ENCODE data around the gene PDE4D. TPM values are rescaled to one million over a fixed set of nuclear protein-coding genes. Genes with fewer than 3 reads are reported as not detected.

The PDE4D gene
- total and polyA plus RNA-seq, 10 of the 15 experiments (the other 5 are each of a cell fraction or from before 2014, with no cell fraction given), result 0.87 to 4.1 (median 2.2) TPM

GRCh38 chr5:59021837-59022514 is 871.5 kb downstream of the PDE4D start:
- Histone ChIP-seq H3K27me3 (replicated peaks in 1 of 2; ENCODE audit: control insufficient read depth in 2 of 2, insufficient read depth in 2 of 2, low read length in 1 of 2) (no peaks in the 10 kb centered on the region; a peak in 1 of 4 replicates), H3K79me2 (ENCODE audit: control insufficient read depth, insufficient read depth, low read length) (no peaks in the 10 kb centered on the region), H3K9ac (ENCODE audit: control insufficient read depth, insufficient read depth, low read length) (no peak overlapping the region), H3K4me2 (ENCODE audit: control insufficient read depth, insufficient read depth) (no peak overlapping the region), H3K9me3 (replicated peaks; ENCODE audit: control insufficient read depth, insufficient read depth, low read length) (no peaks in the 10 kb centered on the region), H3K4me1 (ENCODE audit: control insufficient read depth, insufficient read depth, low read length) (no peaks in the 10 kb centered on the region), H4K20me1 (ENCODE audit: control insufficient read depth, insufficient read depth) (no peaks in the 10 kb centered on the region), H3K27ac (ENCODE audit: control insufficient read depth, insufficient read depth) (no peak overlapping the region), H3K4me3 (no peak overlapping the region), H3K36me3 (ENCODE audit: control insufficient read depth in 2 of 2, insufficient read depth in 2 of 2, low read length in 1 of 2) (no peaks in the 10 kb centered on the region), H2AFZ (ENCODE audit: control insufficient read depth, low read depth, low read length) (no peak overlapping the region)
- in situ Hi-C loops (cut with MboI), result no loop called here
- ChIA-PET CTCF (interaction anchor here (1.3 kb wide), 1 partner anchor 135 kb away, joined by 5 read pairs; no protein-coding TSS in a partner anchor), POLR2A (no interaction called here), SMC1A (ENCODE audit: uncharacterized antibody, unreplicated experiment) (no interaction called here), RAD21 (ENCODE audit: unreplicated experiment) (no interaction called here)
- WGBS (ENCODE audit: insufficient coverage, insufficient replicate concordance, low lambda C conversion rate, missing lambda C conversion rate), result 56% methylated on average over 7 of the region's 7 CpGs
- ATAC-seq (no peak), DNase-seq (ENCODE audit: low read depth, low spot score) (no peak), FAIRE-seq (no peak)
- BruUV-seq (replicated peaks), result no TSS peak
- TF ChIP-seq ESRRA (IDR thresholded peaks at IDR 0.05; ENCODE audit: low read length), result no peak
- no peak for TF ChIP-seq SKIL (IDR thresholded peaks at IDR 0.05; ENCODE audit: low read depth, poor library complexity, severe bottlenecking)
- no peak for TF ChIP-seq ZNF217 (IDR thresholded peaks at IDR 0.05)
- no peak for TF ChIP-seq WRNIP1 (IDR thresholded peaks at IDR 0.05; ENCODE audit: borderline replicate concordance, low read depth, low read length)
- no peak for TF ChIP-seq PAX8 (IDR thresholded peaks at IDR 0.05)
- TF ChIP-seq TBL1XR1 (IDR thresholded peaks at IDR 0.05; ENCODE audit: low read depth, low read length), result no peak
- no peak for TF ChIP-seq ZNF687 (IDR thresholded peaks at IDR 0.05)
- TF ChIP-seq GATAD2B (conservative IDR thresholded peaks at IDR 0.05; ENCODE audit: low read depth), result no peak
- TF ChIP-seq PML (IDR thresholded peaks at IDR 0.05; ENCODE audit: low read length), result no peak
- TF ChIP-seq TCF7 (IDR thresholded peaks at IDR 0.05; ENCODE audit: borderline replicate concordance), result no peak
- intact Hi-C loops (cut with micrococcal nuclease; ENCODE audit: unreplicated experiment), result no loop called here

All from GM12878 (cell line).